Mononuclear cell (primary cell): Measurements from ENCODE around the gene OR5AU1. TPM values are rescaled to one million over a fixed set of nuclear protein-coding genes. Genes with fewer than 3 reads are reported as not detected.

Experiments used
- total RNA-seq: library from RNA; depleted of rRNA; stranded (reverse); fragments of >200 nt; gene quantifications from one replicate; pipeline ENCODE4 v1.2.3, GENCODE V29; 2012

Gene OR5AU1
- total RNA-seq, 1 donor, result not detected

Other genes starting within 250 kb of the OR5AU1 start
- gene RNASE2, start 200.6 kb downstream of the OR5AU1 start, total RNA-seq, result 38.3 TPM
- 50.6 TPM for gene METTL17, start 166.1 kb downstream of the OR5AU1 start, total RNA-seq
- not detected for gene SLC39A2, start 156.8 kb downstream of the OR5AU1 start, total RNA-seq
- 9.7 TPM for gene NDRG2, start 131.0 kb downstream of the OR5AU1 start, total RNA-seq
- gene TPPP2, start 125.8 kb downstream of the OR5AU1 start, total RNA-seq, result not detected
- not detected for gene RNASE13, start 121.3 kb downstream of the OR5AU1 start, total RNA-seq
- gene RNASE7, start 113.7 kb downstream of the OR5AU1 start, total RNA-seq, result not detected
- not detected for gene RNASE8, start 98.2 kb downstream of the OR5AU1 start, total RNA-seq
- gene ARHGEF40, start 85.8 kb downstream of the OR5AU1 start, total RNA-seq, result 12.9 TPM
- 8.9 TPM for gene ZNF219, start 57.4 kb downstream of the OR5AU1 start, total RNA-seq
- 0.21 TPM for gene TMEM253, start 55.0 kb downstream of the OR5AU1 start, total RNA-seq
- 1,082 TPM for gene HNRNPC, start 113.4 kb upstream of the OR5AU1 start, total RNA-seq
- 0.42 TPM for gene RPGRIP1, start 124.0 kb upstream of the OR5AU1 start, total RNA-seq
- gene SUPT16H, start 228.0 kb upstream of the OR5AU1 start, total RNA-seq, result 59.5 TPM